ENCODE measurements around the gene PCDH17. TPM values are rescaled to one million over a fixed set of nuclear protein-coding genes. Genes with fewer than 3 reads are reported as not detected.

PCDH17 gene
- total and polyA plus RNA-seq, 2 of the 8 experiments (the other 6 are each of a cell fraction or from before 2014, with no cell fraction given), result 0.20 to 0.60 TPM

GRCh38 chr13:57633141-57633949 lies 1.8 kb downstream of the PCDH17 start (continued):
- TF ChIP-seq RAD21 (IDR thresholded peaks at IDR 0.05 in 1 of 2, conservative IDR thresholded peaks at IDR 0.05 in 1 of 2; ENCODE audit: low read depth in 2 of 2, low read length in 2 of 2), result peak; percentile 74 to 78
- TF ChIP-seq HDAC2 (IDR thresholded peaks at IDR 0.05; ENCODE audit: borderline replicate concordance in 1 of 2, low read depth in 2 of 2, low read length in 2 of 2), result no peak
- 0 out of 2 replicates have a peak, but pooled peaks have one; percentile 55 for TF ChIP-seq RBBP5 (IDR thresholded peaks at IDR 0.05; ENCODE audit: borderline replicate concordance, low read depth, low read length)
- TF ChIP-seq SRF (IDR thresholded peaks at IDR 0.05; ENCODE audit: low read depth, low read length), result no peak
- no peak for TF ChIP-seq POU5F1 (IDR thresholded peaks at IDR 0.05; ENCODE audit: low read depth, low read length)
- 0 out of 2 replicates have a peak, but pooled peaks have one; percentile 14 for TF ChIP-seq TAF1 (IDR thresholded peaks at IDR 0.05; ENCODE audit: low read depth, low read length)
- TF ChIP-seq KDM5A (IDR thresholded peaks at IDR 0.05; ENCODE audit: low read length), result no peak
- no peak for TF ChIP-seq EZH2 (IDR thresholded peaks at IDR 0.05; ENCODE audit: low read depth, low read length, severe bottlenecking)
- TF ChIP-seq RNF2 (IDR thresholded peaks at IDR 0.05; ENCODE audit: borderline replicate concordance, low read depth, low read length, missing control alignments, poor library complexity, severe bottlenecking), result peak; percentile 5
- TF ChIP-seq, protein P1, sequence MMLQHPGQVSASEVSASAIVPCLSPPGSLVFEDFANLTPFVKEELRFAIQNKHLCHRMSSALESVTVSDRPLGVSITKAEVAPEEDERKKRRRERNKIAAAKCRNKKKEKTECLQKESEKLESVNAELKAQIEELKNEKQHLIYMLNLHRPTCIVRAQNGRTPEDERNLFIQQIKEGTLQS (IDR thresholded peaks at IDR 0.05; ENCODE audit: insufficient read depth, low read depth, low read length), result no peak
- no peak for TF ChIP-seq TEAD4 (IDR thresholded peaks at IDR 0.05; ENCODE audit: low read depth, low read length)
- no peak for TF ChIP-seq SP1 (IDR thresholded peaks at IDR 0.05; ENCODE audit: low read depth, low read length)
- TF ChIP-seq GTF2F1 (IDR thresholded peaks at IDR 0.05; ENCODE audit: borderline replicate concordance, low read depth, low read length), result no peak
- TF ChIP-seq CBX8 (IDR thresholded peaks at IDR 0.05; ENCODE audit: borderline replicate concordance, low read depth, low read length), result no peak
- no peak for TF ChIP-seq ATF2 (IDR thresholded peaks at IDR 0.05; ENCODE audit: low read length)
- TF ChIP-seq TBP (IDR thresholded peaks at IDR 0.05; ENCODE audit: low read depth, low read length), result no peak
- TF ChIP-seq SUZ12 (IDR thresholded peaks at IDR 0.05; ENCODE audit: low read length), result peak; percentile 20
- TF ChIP-seq GABPA (IDR thresholded peaks at IDR 0.05; ENCODE audit: borderline replicate concordance, insufficient read depth, low read length), result no peak
- no peak for TF ChIP-seq HDAC6 (IDR thresholded peaks at IDR 0.05; ENCODE audit: low read depth, low read length)

Measured in H1 (cell line).